ENCODE results near the gene STX16.

The STX16 gene

GRCh38 chr20:58698741-58699622, 47.9 kb downstream of the STX16 start:
- no peak for TF ChIP-seq ARNTL (CRISPR knock-in tag; IDR thresholded peaks at IDR 0.05; ENCODE audit: borderline replicate concordance, low read depth)
- TF ChIP-seq ZC3H10 (CRISPR knock-in tag; IDR thresholded peaks at IDR 0.05) = no peak
- no peak for TF ChIP-seq TOX (CRISPR knock-in tag; IDR thresholded peaks at IDR 0.05; ENCODE audit: borderline replicate concordance)
- TF ChIP-seq POU6F1 (CRISPR knock-in tag; IDR thresholded peaks at IDR 0.05; ENCODE audit: borderline replicate concordance, low read depth) = no peak
- TF ChIP-seq TCF4 (CRISPR knock-in tag; IDR thresholded peaks at IDR 0.05; ENCODE audit: borderline replicate concordance) = no peak
- no peak for TF ChIP-seq SNAI2 (CRISPR knock-in tag; IDR thresholded peaks at IDR 0.05)
- no peak for TF ChIP-seq BACH2 (CRISPR knock-in tag; IDR thresholded peaks at IDR 0.05; ENCODE audit: borderline replicate concordance)
- no peak for TF ChIP-seq ZNF565 (CRISPR knock-in tag; conservative IDR thresholded peaks at IDR 0.05; ENCODE audit: low read depth)
- ATAC-seq = no peak

GRCh38 chr20:58699623-58700107, 48.6 kb downstream of the STX16 start:
- no peak for ATAC-seq
- TF ChIP-seq ZFP3 (CRISPR knock-in tag; IDR thresholded peaks at IDR 0.05) (no peak), ARNTL (CRISPR knock-in tag; IDR thresholded peaks at IDR 0.05; ENCODE audit: borderline replicate concordance, low read depth) (no peak), RARB (CRISPR knock-in tag; IDR thresholded peaks at IDR 0.05) (no peak), PPARA (CRISPR knock-in tag; IDR thresholded peaks at IDR 0.05; ENCODE audit: borderline replicate concordance) (no peak), BACH2 (CRISPR knock-in tag; IDR thresholded peaks at IDR 0.05; ENCODE audit: borderline replicate concordance) (no peak), PATZ1 (CRISPR knock-in tag; IDR thresholded peaks at IDR 0.05; ENCODE audit: borderline replicate concordance) (no peak), ZFP30 (CRISPR knock-in tag; IDR thresholded peaks at IDR 0.05) (no peak), POU6F1 (CRISPR knock-in tag; IDR thresholded peaks at IDR 0.05; ENCODE audit: borderline replicate concordance, low read depth) (no peak), ZNF565 (CRISPR knock-in tag; conservative IDR thresholded peaks at IDR 0.05; ENCODE audit: low read depth) (no peak)
- TF ChIP-seq, protein P1, sequence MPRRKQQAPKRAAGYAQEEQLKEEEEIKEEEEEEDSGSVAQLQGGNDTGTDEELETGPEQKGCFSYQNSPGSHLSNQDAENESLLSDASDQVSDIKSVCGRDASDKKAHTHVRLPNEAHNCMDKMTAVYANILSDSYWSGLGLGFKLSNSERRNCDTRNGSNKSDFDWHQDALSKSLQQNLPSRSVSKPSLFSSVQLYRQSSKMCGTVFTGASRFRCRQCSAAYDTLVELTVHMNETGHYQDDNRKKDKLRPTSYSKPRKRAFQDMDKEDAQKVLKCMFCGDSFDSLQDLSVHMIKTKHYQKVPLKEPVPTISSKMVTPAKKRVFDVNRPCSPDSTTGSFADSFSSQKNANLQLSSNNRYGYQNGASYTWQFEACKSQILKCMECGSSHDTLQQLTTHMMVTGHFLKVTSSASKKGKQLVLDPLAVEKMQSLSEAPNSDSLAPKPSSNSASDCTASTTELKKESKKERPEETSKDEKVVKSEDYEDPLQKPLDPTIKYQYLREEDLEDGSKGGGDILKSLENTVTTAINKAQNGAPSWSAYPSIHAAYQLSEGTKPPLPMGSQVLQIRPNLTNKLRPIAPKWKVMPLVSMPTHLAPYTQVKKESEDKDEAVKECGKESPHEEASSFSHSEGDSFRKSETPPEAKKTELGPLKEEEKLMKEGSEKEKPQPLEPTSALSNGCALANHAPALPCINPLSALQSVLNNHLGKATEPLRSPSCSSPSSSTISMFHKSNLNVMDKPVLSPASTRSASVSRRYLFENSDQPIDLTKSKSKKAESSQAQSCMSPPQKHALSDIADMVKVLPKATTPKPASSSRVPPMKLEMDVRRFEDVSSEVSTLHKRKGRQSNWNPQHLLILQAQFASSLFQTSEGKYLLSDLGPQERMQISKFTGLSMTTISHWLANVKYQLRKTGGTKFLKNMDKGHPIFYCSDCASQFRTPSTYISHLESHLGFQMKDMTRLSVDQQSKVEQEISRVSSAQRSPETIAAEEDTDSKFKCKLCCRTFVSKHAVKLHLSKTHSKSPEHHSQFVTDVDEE (CRISPR knock-in tag; IDR thresholded peaks at IDR 0.05) = no peak

DNA sequence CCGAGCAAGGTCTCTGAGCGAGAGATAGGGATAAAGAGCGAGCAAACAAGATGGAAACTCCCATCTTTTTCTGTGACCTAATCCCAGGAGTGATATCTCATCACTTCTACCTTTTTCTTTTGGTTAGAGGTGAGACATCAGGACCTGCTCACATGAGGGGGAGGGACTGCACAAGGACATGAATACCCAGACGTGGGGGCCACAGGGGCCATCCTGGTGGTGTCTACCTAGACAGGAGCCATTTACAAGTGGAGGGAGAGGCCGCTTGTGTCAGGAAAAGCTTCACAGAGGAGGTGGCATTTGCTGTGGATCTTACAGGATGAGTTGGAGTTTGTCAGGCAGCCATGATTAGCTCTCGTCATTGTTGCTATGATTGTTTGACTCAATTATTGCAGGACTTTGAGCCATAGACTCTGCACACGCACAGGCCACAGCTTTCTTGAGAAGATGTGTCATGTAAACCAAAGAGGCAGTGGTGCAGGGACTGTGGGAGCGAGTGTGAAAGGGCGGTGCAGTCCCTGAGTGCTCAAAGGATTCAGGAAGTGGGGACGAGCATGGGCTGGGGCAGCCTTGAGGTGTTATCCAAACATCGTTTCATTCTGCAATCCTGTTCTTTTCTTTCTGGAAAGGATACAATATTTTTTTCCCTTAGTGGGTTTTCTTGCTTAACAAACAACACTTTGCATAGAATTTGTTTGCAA, 49.2 kb downstream of the STX16 start:
- ATAC-seq = no peak
- no peak for TF ChIP-seq ISL1 (CRISPR knock-in tag; IDR thresholded peaks at IDR 0.05)
- no peak for TF ChIP-seq GLIS3 (CRISPR knock-in tag; IDR thresholded peaks at IDR 0.05)
- no peak for TF ChIP-seq ZNF8 (CRISPR knock-in tag; IDR thresholded peaks at IDR 0.05)
- no peak for TF ChIP-seq TOX (CRISPR knock-in tag; IDR thresholded peaks at IDR 0.05; ENCODE audit: borderline replicate concordance)
- TF ChIP-seq ARNTL (CRISPR knock-in tag; IDR thresholded peaks at IDR 0.05; ENCODE audit: borderline replicate concordance, low read depth) = no peak
- TF ChIP-seq ZFP3 (CRISPR knock-in tag; IDR thresholded peaks at IDR 0.05) = no peak
- no peak for TF ChIP-seq ESRRG (CRISPR knock-in tag; IDR thresholded peaks at IDR 0.05)
- no peak for TF ChIP-seq RARB (CRISPR knock-in tag; IDR thresholded peaks at IDR 0.05)
- TF ChIP-seq PATZ1 (CRISPR knock-in tag; IDR thresholded peaks at IDR 0.05; ENCODE audit: borderline replicate concordance) = no peak
- TF ChIP-seq CSRNP3 (CRISPR knock-in tag; IDR thresholded peaks at IDR 0.05) = no peak
- TF ChIP-seq ZNF70 (CRISPR knock-in tag; IDR thresholded peaks at IDR 0.05) = no peak
- TF ChIP-seq POU6F1 (CRISPR knock-in tag; IDR thresholded peaks at IDR 0.05; ENCODE audit: borderline replicate concordance, low read depth) = no peak
- no peak for TF ChIP-seq PPARA (CRISPR knock-in tag; IDR thresholded peaks at IDR 0.05; ENCODE audit: borderline replicate concordance)
- TF ChIP-seq BACH2 (CRISPR knock-in tag; IDR thresholded peaks at IDR 0.05; ENCODE audit: borderline replicate concordance) = no peak

Data from SK-N-SH treated with all-trans-retinoic acid at 6 μM for 48 hours (cell line).